SK-N-SH (cell line): ENCODE measurements around the gene CYP2F1.

Experiments
- EZH2phosphoT487 ChIP-seq: fragments of 200-600 bp; sonication (generic); IDR thresholded peaks from 2 replicates; pipeline ENCODE4 v1.6.1; 2017; ENCODE audit warnings: low read depth, mixed run types, mild to moderate bottlenecking, antibody characterized with exemption, moderate library complexity, borderline replicate concordance
- FOXJ3 ChIP-seq: sonication (generic); formaldehyde crosslinking; IDR thresholded peaks from 2 replicates; pipeline ENCODE4 v1.5.1; 2020; ENCODE audit warnings: mild to moderate bottlenecking, missing genetic modification reagents
- FOXM1 ChIP-seq: IDR thresholded peaks from 2 replicates; pipeline ENCODE4 v1.4.0; 2012; ENCODE audit warnings: low read depth, mild to moderate bottlenecking
- MXI1 ChIP-seq: IDR thresholded peaks from 2 replicates; pipeline ENCODE4 v1.6.1; 2012; ENCODE audit warnings: mild to moderate bottlenecking, low read depth, low read length, improper control_type of control experiment
- NFIC ChIP-seq: IDR thresholded peaks from 2 replicates; pipeline ENCODE4 v1.4.0; 2012; ENCODE audit warnings: borderline replicate concordance
- RAD21 ChIP-seq: IDR thresholded peaks from 2 replicates; pipeline ENCODE4 v1.6.1; 2012; ENCODE audit warnings: mild to moderate bottlenecking, low read length
- SIN3A ChIP-seq: IDR thresholded peaks from 2 replicates; pipeline ENCODE4 v1.6.1; 2012; ENCODE audit warnings: low read depth, mild to moderate bottlenecking, low read length, moderate library complexity, borderline replicate concordance
- SMC3 ChIP-seq: IDR thresholded peaks from 2 replicates; pipeline ENCODE4 v1.6.1; 2012; ENCODE audit warnings: low read depth, low read length, improper control_type of control experiment
- TAF1 ChIP-seq: IDR thresholded peaks from 2 replicates; pipeline ENCODE4 v1.6.1; 2012; ENCODE audit warnings: low read depth, mild to moderate bottlenecking, low read length, moderate library complexity, borderline replicate concordance
- TCF12 ChIP-seq: IDR thresholded peaks from 2 replicates; pipeline ENCODE4 v1.4.0; 2012
- TEAD4 ChIP-seq: IDR thresholded peaks from 2 replicates; pipeline ENCODE4 v1.4.0; 2012; ENCODE audit warnings: mild to moderate bottlenecking, borderline replicate concordance; ENCODE audit not compliant: insufficient read depth
- YY1 ChIP-seq: IDR thresholded peaks from 2 replicates; pipeline ENCODE4 v1.4.0; 2012; ENCODE audit warnings: low read depth, mild to moderate bottlenecking
- TF ChIP-seq, protein P1 (sequence below): fragments of 200-600 bp; sonication (generic); IDR thresholded peaks from 2 replicates; pipeline ENCODE4 v1.6.1; 2017; ENCODE audit warnings: antibody characterized with exemption, mild to moderate bottlenecking, moderate library complexity

DNA sequence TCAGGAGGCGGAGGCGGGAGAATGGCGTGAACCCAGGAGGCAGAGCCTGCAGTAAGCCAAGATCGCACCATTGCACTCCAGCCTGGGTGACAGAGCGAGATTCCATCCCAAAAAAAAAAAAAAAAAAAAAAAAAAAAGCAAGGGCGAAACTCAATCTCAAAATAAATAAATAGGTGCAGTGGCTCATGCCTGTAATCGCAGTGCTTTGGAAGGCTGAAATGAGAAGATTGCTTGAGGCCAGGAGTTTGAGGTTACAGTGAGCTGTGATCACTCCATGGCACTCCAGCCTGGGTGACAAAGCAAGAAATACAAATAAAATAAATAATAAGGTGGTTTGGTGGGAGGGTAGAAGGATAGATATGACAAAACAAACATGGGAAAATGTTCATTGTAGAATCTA lies 39.8 kb downstream of the CYP2F1 start:
- TF ChIP-seq RAD21 (no peak), FOXM1 (no peak), TEAD4 (no peak), YY1 (no peak), TCF12 (no peak), TAF1 (no peak), SMC3 (no peak), FOXJ3 (CRISPR knock-in tag) (no peak), EZH2phosphoT487 (no peak), NFIC (no peak), MXI1 (no peak), SIN3A (no peak)
- TF ChIP-seq, protein P1, sequence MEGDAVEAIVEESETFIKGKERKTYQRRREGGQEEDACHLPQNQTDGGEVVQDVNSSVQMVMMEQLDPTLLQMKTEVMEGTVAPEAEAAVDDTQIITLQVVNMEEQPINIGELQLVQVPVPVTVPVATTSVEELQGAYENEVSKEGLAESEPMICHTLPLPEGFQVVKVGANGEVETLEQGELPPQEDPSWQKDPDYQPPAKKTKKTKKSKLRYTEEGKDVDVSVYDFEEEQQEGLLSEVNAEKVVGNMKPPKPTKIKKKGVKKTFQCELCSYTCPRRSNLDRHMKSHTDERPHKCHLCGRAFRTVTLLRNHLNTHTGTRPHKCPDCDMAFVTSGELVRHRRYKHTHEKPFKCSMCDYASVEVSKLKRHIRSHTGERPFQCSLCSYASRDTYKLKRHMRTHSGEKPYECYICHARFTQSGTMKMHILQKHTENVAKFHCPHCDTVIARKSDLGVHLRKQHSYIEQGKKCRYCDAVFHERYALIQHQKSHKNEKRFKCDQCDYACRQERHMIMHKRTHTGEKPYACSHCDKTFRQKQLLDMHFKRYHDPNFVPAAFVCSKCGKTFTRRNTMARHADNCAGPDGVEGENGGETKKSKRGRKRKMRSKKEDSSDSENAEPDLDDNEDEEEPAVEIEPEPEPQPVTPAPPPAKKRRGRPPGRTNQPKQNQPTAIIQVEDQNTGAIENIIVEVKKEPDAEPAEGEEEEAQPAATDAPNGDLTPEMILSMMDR: no peak
